Muscle layer of duodenum (tissue), 2 donors: ENCODE measurements around the gene GRAMD4.

ENCODE experiments used
- H3K27ac ChIP-seq: one replicate; pipeline ENCODE4 v1.7.0; 2013; ENCODE audit warnings: mild to moderate bottlenecking, low read length
- H3K27me3 ChIP-seq: one replicate; pipeline ENCODE4 v1.7.0; 2013; ENCODE audit warnings: low read depth, mild to moderate bottlenecking, control low read depth, low read length
- H3K36me3 ChIP-seq, 2 donors: one replicate each; pipeline ENCODE4 v1.7.0; 2013; ENCODE audit warnings: low read length in 2 of 2, control low read depth in 1 of 2, mild to moderate bottlenecking in 1 of 2; ENCODE audit not compliant: insufficient read depth in 2 of 2, control insufficient read depth in 1 of 2
- H3K4me1 ChIP-seq, 2 donors: one replicate each; pipeline ENCODE4 v1.7.0; 2013; ENCODE audit warnings: low read length in 2 of 2, mild to moderate bottlenecking in 2 of 2, control low read depth in 1 of 2, moderate library complexity in 1 of 2; ENCODE audit not compliant: insufficient read depth in 2 of 2, control insufficient read depth in 1 of 2
- H3K4me3 ChIP-seq, 2 donors: one replicate each; pipeline ENCODE4 v1.7.0; 2013; ENCODE audit warnings: low read length in 2 of 2, low read depth in 1 of 2, mild to moderate bottlenecking in 1 of 2
- H3K9me3 ChIP-seq, 2 donors: one replicate each; pipeline ENCODE4 v1.7.0; 2013; ENCODE audit warnings: low read length in 2 of 2, control low read depth in 1 of 2, mild to moderate bottlenecking in 1 of 2; ENCODE audit not compliant: control insufficient read depth in 1 of 2
- donor health status: healthy.

GRAMD4 gene

DNA sequence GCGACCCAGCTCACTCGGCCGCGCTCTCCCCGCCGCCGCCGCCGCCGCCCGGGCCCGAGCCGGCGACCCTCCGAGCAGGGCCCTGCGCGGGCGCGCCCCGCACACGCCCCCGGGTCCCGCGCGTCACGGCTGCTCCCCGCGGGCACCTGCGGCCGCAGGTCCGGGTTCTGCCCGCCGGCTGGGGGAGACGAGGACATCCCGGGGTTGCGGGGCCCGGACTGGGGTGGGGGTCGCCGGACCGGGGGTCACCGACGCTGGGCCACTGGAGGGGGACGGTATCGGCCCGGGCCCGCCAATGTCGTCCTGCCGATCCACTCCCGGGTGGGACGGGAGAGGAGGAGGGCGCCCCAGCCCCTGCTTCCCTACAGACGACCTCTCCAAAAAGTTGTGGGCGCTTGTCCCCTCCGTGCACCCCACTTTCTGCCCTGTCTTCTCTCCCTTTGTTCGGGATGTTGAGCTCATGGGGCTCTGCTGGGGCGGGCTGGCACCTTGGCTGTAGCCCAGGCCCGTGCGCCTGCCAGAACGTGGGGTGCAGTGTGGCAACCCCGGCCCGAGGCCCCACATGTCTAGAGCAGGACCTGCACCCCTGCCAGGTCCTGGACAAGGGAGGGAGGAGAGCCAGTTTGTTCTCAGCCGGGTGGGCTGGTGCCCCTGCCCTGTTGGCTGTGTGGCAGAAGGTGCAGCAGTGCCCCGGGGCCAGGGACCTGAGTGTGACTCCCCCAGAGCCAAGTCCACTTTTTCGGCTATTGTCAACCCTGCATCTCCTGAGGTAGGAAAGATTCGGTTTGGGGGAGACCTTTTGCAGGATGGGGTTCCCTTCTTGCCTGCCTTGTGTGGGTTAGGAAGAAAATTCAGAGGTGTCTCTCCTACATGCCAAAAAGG lies 42.6 kb upstream of the GRAMD4 start:
- no peaks in the 10 kb centered on the region for H3K9me3 ChIP-seq
- H3K4me1 ChIP-seq, result peaks cover 33 to 34% of the 10 kb centered on the region in 2 donors
- H3K27ac ChIP-seq, result peak overlapping the region; percentile 40
- H3K36me3 ChIP-seq, result no peaks in the 10 kb centered on the region
- no peaks in the 10 kb centered on the region for H3K27me3 ChIP-seq
- H3K4me3 ChIP-seq, result peak overlapping the region; percentile 64 to 73

DNA sequence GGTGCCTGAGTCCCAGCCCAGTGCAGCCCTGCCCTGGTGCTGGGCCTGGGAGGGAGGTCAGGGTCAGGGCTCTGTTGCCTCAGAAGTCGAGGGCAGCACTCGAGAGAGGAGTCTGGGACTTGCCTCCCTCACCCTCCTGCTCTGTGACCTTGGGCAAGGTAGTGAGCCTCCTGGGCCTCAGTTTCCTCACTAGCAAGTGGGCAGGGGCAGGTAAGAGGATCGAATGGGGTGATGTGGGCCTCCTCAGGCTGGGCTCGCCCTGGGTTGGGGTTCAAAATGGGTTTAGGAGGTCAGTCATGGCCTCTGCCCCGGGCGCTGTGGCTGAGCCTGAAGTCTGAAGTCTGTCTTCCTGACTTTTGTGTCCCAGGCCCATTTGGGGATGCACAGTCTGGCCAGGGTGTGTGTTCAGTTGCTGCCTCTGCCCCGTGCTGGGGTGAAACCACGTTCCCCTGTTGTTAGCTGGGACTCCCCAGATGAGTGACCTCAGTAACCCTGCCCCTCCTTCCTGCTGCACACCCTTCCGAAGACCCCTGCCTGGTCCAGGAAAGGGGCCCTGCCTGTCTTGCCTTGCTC lies 41.8 kb upstream of the GRAMD4 start:
- Histone ChIP-seq H3K27ac (peak overlapping the region; percentile 40), H3K4me3 (peak overlapping the region; percentile 64 to 73), H3K36me3 (no peaks in the 10 kb centered on the region), H3K4me1 (peaks cover 34 to 35% of the 10 kb centered on the region in 2 donors), H3K27me3 (no peaks in the 10 kb centered on the region), H3K9me3 (no peaks in the 10 kb centered on the region)

DNA sequence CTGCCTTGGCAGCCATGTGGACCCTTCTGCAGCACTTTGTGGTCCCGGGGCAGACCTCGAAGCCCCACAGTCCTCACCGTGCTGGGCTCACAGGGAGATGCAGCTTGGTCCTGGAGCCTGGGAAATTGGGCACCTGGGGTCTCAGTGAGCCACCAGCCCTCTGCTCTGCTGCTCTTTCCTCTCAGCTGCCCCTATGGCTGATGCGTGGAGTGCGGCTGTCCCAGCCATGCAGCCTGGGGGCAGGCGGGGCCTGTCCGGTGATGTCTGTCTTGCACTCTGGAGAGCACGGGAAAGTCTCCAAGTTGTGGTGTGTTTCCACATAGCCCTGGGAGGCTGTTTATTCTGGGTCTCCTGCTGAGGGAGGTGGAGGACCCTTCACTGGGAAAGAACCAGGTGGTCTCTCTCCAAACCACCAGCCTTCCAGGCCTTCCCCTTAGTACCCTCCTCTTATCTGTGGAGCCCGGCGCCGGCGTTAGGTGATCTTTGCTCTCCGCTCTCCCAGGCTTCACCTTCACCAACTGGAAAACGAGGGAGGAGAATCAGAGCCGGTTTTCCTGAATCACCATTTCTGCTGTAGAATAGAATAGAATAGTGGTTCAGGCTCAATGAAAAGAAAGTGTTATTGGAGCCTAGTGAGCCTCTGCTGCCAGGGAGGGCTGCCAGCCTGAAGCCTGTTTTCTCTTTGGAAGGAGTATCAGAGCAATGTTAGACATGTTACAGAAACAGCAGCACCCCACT lies 41.2 kb upstream of the GRAMD4 start:
- Histone ChIP-seq H3K36me3 (no peaks in the 10 kb centered on the region), H3K4me1 (peaks cover 34 to 35% of the 10 kb centered on the region in 2 donors), H3K27me3 (no peaks in the 10 kb centered on the region), H3K4me3 (peak overlapping the region in 1 of 2 donors; percentile 73), H3K27ac (peak overlapping the region; percentile 31), H3K9me3 (no peaks in the 10 kb centered on the region)

DNA sequence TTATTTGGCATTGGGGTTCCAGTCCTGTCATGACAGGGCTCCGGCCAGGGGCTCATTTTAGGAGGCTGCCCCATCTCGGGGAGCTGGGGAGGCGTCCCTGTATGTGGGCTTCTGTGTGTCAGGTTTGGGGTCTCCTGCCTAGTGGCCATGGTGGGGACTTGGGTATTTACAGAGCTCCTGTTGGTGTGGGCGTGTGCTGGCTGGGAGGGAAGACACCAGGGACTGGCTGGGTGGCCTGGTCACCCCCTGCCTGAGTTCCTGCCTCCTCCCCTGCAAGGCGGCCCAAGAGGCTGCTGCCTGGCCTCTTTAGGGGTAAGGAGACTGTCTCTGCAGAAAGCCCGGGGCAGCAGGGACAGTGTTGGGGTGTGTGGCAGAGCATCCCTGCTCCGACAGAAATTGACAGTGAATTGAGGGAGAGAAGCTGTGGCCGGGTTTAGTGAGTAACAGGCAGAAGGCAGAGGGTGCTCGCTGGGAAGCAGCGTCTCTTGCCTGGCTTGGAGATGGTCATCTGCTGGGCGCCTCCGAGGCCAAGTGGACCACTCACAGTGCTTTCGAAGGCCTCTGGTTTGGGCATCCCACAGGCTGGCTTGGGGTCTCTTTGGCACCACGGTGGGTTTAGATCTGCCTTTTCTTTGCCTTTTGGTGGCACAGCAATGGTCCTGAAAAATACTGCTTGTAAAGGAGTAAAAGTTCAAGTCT lies 40.3 kb upstream of the GRAMD4 start:
- Histone ChIP-seq H3K27me3 (no peaks in the 10 kb centered on the region), H3K4me1 (peaks cover 35 to 38% of the 10 kb centered on the region in 2 donors), H3K27ac (peak overlapping the region; percentile 31), H3K4me3 (no peak overlapping the region), H3K9me3 (no peaks in the 10 kb centered on the region), H3K36me3 (no peaks in the 10 kb centered on the region)

DNA sequence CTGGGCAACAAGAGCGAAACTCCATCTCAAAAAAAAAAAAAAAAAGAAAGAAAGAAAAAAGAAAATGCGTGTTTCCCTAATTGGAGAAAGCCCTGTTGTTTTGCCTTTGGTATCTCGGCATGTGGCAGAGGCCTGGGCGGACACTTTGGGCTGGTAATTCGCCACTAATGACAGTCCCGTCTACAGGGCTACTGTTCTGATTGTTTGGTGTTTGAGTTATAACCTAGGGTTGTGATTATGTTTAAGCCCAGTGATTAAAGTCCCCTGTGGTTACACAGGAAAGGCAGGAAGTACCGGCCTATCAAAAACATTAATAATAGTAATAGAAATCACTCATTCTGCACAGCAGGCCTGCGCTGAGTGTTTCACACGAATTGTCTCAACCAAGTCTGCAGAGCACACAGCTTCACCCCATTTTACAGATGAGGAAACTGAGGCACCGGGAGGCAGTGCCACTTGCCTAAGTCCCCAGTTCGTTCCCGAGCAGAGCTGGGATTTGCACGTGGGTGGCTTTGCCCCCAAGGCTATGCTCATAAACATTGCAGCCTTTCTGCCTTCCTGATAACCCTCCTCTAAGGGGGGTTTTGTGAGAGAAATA lies 39.1 kb upstream of the GRAMD4 start:
- H3K9me3 ChIP-seq, result no peaks in the 10 kb centered on the region
- H3K4me1 ChIP-seq, result peaks cover 35 to 40% of the 10 kb centered on the region in 2 donors
- H3K27me3 ChIP-seq, result no peaks in the 10 kb centered on the region
- H3K4me3 ChIP-seq, result no peak overlapping the region
- H3K36me3 ChIP-seq, result no peaks in the 10 kb centered on the region
- H3K27ac ChIP-seq, result peak overlapping the region; percentile 1

DNA sequence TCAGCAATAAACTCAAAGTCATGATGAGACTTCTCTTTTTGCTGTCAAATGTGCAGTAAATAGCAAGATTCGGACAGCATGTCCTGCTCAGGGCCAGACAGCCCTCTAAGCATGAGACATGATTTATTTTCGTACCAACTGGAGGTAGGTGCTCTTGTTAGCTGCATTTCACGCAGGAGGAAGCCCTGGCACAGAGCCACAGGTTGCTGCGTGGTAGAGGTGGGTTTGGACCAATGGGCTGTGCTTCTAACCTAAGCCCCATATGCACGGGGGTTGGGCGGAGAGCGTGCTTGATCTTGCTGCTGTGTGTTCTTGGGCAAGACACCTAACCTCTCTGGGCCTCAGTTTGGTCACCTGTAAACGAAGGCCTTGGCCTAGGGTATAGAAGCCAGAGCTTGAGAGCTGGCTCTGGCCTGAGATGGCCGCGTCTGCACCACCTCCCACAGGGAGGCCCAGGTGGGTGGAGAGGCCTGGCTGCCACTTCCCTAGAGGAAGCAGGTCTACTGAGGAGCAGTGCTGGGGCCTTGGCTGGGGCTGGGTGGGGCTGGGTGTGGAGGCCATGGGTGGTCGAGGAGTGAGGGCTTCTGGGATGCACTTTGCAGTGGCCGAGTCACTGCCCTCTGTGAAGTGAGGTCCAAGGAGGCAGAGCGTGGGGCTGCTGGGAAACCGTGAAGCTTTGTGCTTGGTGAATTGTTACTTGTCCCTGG lies 38.5 kb upstream of the GRAMD4 start:
- peak overlapping the region; percentile 63 for H3K27ac ChIP-seq
- H3K4me1 ChIP-seq, result peaks cover 38 to 42% of the 10 kb centered on the region in 2 donors
- H3K9me3 ChIP-seq, result no peaks in the 10 kb centered on the region
- H3K27me3 ChIP-seq, result no peaks in the 10 kb centered on the region
- no peak overlapping the region for H3K4me3 ChIP-seq
- H3K36me3 ChIP-seq, result no peaks in the 10 kb centered on the region

DNA sequence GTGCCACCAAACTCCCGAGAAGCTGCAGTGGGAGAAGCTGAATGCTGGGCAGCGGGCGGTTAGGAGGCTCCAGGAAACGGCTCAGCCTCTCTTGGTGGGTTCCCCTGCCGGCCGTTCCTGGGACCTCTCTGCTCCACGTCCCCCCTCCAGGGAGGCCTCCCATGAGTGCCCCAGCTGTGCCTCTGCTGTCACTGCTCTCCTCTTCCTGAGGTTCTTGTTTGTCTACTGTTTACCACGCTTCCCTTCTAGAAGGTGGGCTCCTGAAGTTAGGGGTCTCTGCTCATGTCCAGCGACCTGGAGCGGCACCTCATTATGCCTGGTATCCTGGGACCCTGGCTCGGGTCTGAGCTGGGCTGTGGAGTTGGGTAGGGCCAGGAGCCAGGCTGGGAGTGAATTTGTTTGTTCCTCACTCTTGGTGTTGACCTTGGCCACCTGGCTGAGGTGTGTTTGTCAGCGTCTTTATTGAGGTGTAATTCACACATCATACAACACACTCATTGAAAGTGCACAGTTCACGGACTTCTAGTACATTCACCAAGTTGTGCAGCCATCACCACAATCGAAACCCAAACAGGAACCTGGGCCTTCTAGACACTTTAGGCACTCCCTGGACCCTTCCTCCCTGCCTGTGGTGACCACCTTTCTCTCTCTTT lies 37.8 kb upstream of the GRAMD4 start:
- Histone ChIP-seq H3K9me3 (no peaks in the 10 kb centered on the region), H3K4me3 (no peak overlapping the region), H3K4me1 (peaks cover 44 to 49% of the 10 kb centered on the region in 2 donors)

DNA sequence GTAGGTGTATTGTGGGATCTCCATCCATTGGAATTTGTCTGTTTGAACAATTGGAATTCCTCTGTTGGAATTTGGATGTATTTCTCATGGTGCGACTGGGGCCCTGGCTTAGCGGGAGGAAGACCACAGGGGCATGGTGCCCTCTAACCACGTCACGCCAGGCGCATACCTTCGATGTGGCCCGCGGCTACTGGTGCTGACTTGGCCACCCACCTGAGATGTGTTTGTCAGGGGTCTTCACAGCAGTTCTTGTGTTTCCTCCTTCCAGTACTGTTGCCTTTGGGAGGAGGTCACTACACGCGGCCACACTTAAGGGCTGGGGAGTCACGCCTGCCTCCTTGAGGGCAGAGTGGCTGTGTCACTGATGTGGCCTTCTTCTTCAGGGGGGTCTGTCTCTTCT lies 36.6 kb upstream of the GRAMD4 start:
- H3K4me1 ChIP-seq, result peaks cover 39 to 46% of the 10 kb centered on the region in 2 donors
- H3K9me3 ChIP-seq, result no peaks in the 10 kb centered on the region
- H3K27me3 ChIP-seq, result no peaks in the 10 kb centered on the region
- no peaks in the 10 kb centered on the region for H3K36me3 ChIP-seq
- H3K27ac ChIP-seq, result no peak overlapping the region
- H3K4me3 ChIP-seq, result no peak overlapping the region

More for the DNA sequence above, 37.8 kb upstream of the GRAMD4 start:
- H3K36me3 ChIP-seq, result no peaks in the 10 kb centered on the region
- H3K27me3 ChIP-seq, result no peaks in the 10 kb centered on the region
- peak overlapping the region; percentile 63 for H3K27ac ChIP-seq

DNA sequence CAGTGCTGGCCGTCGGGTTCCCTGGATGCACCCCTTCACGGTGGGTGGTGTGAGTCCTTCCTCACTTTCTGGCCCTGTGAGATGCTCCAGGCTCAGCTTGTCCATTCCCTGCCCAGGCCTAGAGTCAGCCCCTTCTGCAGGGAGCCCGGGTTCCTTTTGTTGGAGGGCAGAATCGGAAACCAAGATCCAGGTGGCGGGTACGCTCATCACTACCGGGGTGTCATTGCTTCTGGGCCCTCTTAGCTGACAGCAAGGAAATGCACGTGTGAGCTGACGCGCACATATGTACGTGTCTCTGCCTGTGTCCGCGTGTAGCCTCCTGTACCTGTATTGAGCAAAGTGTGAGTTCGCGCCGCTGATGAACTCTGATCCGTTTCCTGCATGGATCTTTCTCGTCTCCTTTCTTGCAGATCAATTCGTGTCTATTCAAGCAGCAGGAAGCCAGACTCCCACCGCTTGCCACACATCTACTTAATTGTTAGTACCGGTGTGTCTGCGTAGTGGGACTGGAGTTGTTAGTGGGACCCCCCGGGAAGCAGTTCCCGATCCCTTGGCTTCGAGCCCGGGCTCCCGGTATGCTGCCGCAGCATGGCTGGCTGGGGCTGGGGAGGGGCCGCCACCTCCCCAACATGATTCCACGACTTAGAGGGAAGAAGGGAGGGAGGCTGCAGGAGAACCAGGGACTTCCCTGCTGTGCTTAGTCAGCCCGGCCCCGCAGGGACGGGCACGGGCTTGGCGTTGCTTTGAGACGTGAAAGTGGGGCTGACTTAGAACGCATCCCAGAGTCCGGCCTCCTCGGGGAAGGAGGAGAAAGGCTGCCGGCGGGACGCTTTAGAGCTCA lies 35.9 kb upstream of the GRAMD4 start:
- Histone ChIP-seq H3K4me3 (no peak overlapping the region), H3K36me3 (no peaks in the 10 kb centered on the region), H3K4me1 (peaks cover 32 to 38% of the 10 kb centered on the region in 2 donors), H3K27me3 (no peaks in the 10 kb centered on the region), H3K9me3 (no peaks in the 10 kb centered on the region), H3K27ac (no peak overlapping the region)
